ENCODE results near the gene RNF121.

- TF ChIP-seq CTCF (conservative IDR thresholded peaks at IDR 0.05 in 1 of 2, IDR thresholded peaks at IDR 0.05 in 1 of 2; ENCODE audit: low read depth in 1 of 2, low read length in 2 of 2) (no peak), EZH2 (IDR thresholded peaks at IDR 0.05; ENCODE audit: low read length, missing control alignments) (no peak)
Measured at GRCh38 chr11:72003776-72004171, 74.9 kb downstream of the RNF121 start.

Data from fibroblast of lung (primary cell).